ENCODE data around the gene CTNNA3.

- TF ChIP-seq POLR2A (IDR thresholded peaks at IDR 0.05), result no peak
- TF ChIP-seq CTCF (IDR thresholded peaks at IDR 0.05 in 8 of 11, conservative IDR thresholded peaks at IDR 0.05 in 3 of 11), result no peak
- TF ChIP-seq POLR2AphosphoS5 (IDR thresholded peaks at IDR 0.05), result no peak
Measured at GRCh38 chr10:67629461-67629971, 66.5 kb downstream of the CTNNA3 start.

All from spleen (tissue), 7 donors.